Esophagus squamous epithelium (tissue), 4 donors: ENCODE measurements around the gene KCNMB1.

Experiments
- CTCF ChIP-seq, 6 experiments: fragments of 450-650 bp in 4 of 6; fragments of 200-600 bp in 2 of 6; sonication (generic) in 2 of 6; IDR thresholded peaks; one replicate each; pipeline ENCODE4 v1.5.1; 2016 to 2019; ENCODE audit warnings: antibody characterized with exemption in 6 of 6, mild to moderate bottlenecking in 4 of 6, moderate library complexity in 4 of 6
- POLR2A ChIP-seq, 4 donors: fragments of 450-650 bp; IDR thresholded peaks; one replicate each; pipeline ENCODE4 v1.6.1; 2017; ENCODE audit warnings: antibody characterized with exemption in 4 of 4, mild to moderate bottlenecking in 4 of 4, moderate library complexity in 3 of 4

GRCh38 chr5:170426149-170426767, 37.1 kb upstream of the KCNMB1 start:
- TF ChIP-seq CTCF (IDR thresholded peaks at IDR 0.05) (peak in 1 of 6 experiments; percentile 3), POLR2A (IDR thresholded peaks at IDR 0.05) (no peak)
